Central memory CD8-positive, alpha-beta T cell (primary cell): Measurements from ENCODE around the gene FSIP1.

Experiments used
- ATAC-seq: fragments of 150-1000 bp; cut with Tn5 transposase; replicated peaks from 2 replicates; pipeline ENCODE4 v1.10.0; 2022; ENCODE audit warnings: mild to moderate bottlenecking, moderate FRiP score, moderate number of reproducible peaks; ENCODE audit not compliant: poor library complexity, severe bottlenecking; ENCODE audit errors: extremely low read depth
- DNase-seq, 2 donors: peaks; one replicate each; pipeline ENCODE4 v3.0.0; 2021; ENCODE audit warnings: low spot score in 2 of 2
- H3K27ac Mint-ChIP-seq: one replicate; pipeline ENCODE4 v1.8.0; 2022; ENCODE audit warnings: low read depth, mild to moderate bottlenecking, moderate library complexity, mixed read lengths
- H3K27me3 Mint-ChIP-seq: one replicate; pipeline ENCODE4 v1.8.0; 2022; ENCODE audit warnings: mixed read lengths
- H3K36me3 Mint-ChIP-seq: one replicate; pipeline ENCODE4 v1.8.0; 2022; ENCODE audit warnings: mild to moderate bottlenecking, moderate library complexity, mixed read lengths; ENCODE audit not compliant: insufficient read depth
- H3K4me1 Mint-ChIP-seq: one replicate; pipeline ENCODE4 v1.8.0; 2022; ENCODE audit warnings: mixed read lengths
- H3K4me3 Mint-ChIP-seq: one replicate; pipeline ENCODE4 v1.8.0; 2022; ENCODE audit warnings: mild to moderate bottlenecking, moderate library complexity, mixed read lengths
- H3K9me3 Mint-ChIP-seq: one replicate; pipeline ENCODE4 v1.8.0; 2022; ENCODE audit warnings: mixed read lengths

Gene FSIP1

GRCh38 chr15:39594446-39595337 is 187.9 kb downstream of the FSIP1 start:
- H3K27ac Mint-ChIP-seq = peak overlapping the region; percentile 67

DNA sequence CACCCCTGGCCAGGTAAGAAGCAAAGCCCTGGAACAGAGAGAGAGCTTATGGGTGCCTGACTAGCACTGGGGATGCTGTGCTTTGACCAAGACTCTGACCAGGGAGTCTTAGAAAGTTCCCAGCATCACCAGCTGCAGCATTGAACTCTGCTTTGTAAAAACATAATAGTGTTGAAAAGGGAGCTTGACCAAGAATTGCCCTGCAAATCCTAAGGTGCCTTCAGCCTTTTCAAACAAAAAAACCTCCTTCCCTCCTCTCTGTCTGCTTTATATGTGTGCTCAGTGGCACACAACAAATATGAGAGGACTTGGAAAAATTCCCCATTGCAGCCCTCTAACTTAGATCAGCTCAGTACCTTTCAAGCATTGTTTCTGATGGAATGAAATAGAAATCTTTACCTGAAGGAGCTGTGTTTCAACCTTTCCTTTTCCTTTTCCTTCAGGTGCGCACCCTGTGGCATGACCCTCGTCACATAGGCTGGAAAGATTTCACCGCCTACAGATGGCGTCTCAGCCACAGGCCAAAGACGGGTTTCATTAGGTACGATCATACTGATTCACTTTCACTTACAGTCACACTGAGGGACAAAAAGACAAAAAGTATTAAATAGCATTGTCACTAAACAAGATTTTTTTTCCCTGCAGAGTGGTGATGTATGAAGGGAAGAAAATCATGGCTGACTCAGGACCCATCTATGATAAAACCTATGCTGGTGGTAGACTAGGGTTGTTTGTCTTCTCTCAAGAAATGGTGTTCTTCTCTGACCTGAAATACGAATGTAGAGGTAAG is 188.8 kb downstream of the FSIP1 start:
- H3K27me3 Mint-ChIP-seq = no peaks in the 10 kb centered on the region
- DNase-seq (no peak), ATAC-seq (peak; percentile 40)
- H3K36me3 Mint-ChIP-seq = no peaks in the 10 kb centered on the region
- H3K27ac Mint-ChIP-seq = peak overlapping the region; percentile 67
- H3K4me1 Mint-ChIP-seq = peaks cover 8% of the 10 kb centered on the region
- peak overlapping the region; percentile 5 for H3K4me3 Mint-ChIP-seq
- no peaks in the 10 kb centered on the region for H3K9me3 Mint-ChIP-seq

More at GRCh38 chr15:39594446-39595337, 187.9 kb downstream of the FSIP1 start:
- DNase-seq (no peak), ATAC-seq (no peak)
- H3K4me3 Mint-ChIP-seq = peak overlapping the region; percentile 5
- H3K4me1 Mint-ChIP-seq = peaks cover 8% of the 10 kb centered on the region
- H3K27me3 Mint-ChIP-seq = no peaks in the 10 kb centered on the region
- H3K9me3 Mint-ChIP-seq = no peaks in the 10 kb centered on the region
- no peaks in the 10 kb centered on the region for H3K36me3 Mint-ChIP-seq

DNA sequence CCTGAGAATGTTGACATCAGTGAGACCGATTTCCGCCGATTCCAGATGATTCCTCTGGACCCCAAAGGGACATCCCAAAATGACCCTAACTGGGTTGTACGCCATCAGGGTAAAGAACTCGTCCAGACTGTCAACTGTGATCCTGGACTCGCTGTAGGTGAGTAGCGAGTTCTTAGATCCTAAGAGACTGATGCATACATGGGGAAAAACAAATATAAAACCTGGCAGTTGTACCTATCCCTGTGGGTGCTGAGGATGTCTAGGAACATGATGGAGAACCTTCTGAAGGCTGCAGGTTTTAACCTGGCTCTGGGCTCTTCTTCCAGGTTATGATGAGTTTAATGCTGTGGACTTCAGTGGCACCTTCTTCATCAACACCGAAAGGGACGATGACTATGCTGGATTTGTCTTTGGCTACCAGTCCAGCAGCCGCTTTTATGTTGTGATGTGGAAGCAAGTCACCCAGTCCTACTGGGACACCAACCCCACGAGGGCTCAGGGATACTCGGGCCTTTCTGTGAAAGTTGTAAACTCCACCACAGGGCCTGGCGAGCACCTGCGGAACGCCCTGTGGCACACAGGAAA is 189.5 kb downstream of the FSIP1 start:
- DNase-seq (no peak), ATAC-seq (no peak)
- Mint-ChIP-seq H3K36me3 (no peaks in the 10 kb centered on the region), H3K27me3 (no peaks in the 10 kb centered on the region), H3K4me1 (peaks cover 8% of the 10 kb centered on the region), H3K4me3 (no peak overlapping the region), H3K27ac (no peak overlapping the region), H3K9me3 (no peaks in the 10 kb centered on the region)

DNA sequence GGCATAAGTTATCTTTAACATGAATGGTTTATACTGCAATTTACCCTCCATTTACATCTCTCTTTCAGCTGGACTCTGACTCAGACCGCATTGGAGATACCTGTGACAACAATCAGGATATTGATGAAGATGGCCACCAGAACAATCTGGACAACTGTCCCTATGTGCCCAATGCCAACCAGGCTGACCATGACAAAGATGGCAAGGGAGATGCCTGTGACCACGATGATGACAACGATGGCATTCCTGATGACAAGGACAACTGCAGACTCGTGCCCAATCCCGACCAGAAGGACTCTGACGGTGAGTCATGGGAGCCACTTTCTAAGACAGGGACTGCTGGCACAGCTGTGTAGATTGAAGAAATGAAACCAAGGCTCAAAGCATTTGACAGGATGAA is 190.1 kb downstream of the FSIP1 start:
- DNase-seq (no peak), ATAC-seq (no peak)
- Mint-ChIP-seq H3K4me3 (no peak overlapping the region), H3K9me3 (no peaks in the 10 kb centered on the region), H3K4me1 (peaks cover 8% of the 10 kb centered on the region), H3K36me3 (no peaks in the 10 kb centered on the region), H3K27ac (no peak overlapping the region), H3K27me3 (no peaks in the 10 kb centered on the region)

DNA sequence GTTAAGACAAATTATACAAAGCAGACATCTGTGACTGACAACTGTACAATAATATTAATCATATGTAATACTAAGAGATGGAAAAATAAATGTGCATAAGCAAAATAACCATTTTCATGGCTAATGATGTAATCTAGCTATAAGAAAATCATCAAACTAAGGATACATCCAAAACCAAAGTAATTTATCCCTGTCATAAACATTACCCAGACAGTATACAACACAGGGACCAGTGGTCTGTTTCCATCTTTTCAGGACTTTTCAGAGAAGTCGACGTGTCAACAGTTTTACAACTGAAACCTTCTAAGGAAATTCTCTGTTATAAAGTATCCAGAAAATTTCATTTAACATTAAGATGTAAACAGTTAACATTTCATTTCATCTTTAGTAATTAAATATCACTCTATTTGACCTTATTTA is 190.7 kb downstream of the FSIP1 start:
- no peak for ATAC-seq
- Mint-ChIP-seq H3K9me3 (no peaks in the 10 kb centered on the region), H3K27ac (no peak overlapping the region), H3K4me1 (peaks cover 8% of the 10 kb centered on the region), H3K36me3 (no peaks in the 10 kb centered on the region), H3K4me3 (no peak overlapping the region), H3K27me3 (no peaks in the 10 kb centered on the region)
- no peak for DNase-seq

DNA sequence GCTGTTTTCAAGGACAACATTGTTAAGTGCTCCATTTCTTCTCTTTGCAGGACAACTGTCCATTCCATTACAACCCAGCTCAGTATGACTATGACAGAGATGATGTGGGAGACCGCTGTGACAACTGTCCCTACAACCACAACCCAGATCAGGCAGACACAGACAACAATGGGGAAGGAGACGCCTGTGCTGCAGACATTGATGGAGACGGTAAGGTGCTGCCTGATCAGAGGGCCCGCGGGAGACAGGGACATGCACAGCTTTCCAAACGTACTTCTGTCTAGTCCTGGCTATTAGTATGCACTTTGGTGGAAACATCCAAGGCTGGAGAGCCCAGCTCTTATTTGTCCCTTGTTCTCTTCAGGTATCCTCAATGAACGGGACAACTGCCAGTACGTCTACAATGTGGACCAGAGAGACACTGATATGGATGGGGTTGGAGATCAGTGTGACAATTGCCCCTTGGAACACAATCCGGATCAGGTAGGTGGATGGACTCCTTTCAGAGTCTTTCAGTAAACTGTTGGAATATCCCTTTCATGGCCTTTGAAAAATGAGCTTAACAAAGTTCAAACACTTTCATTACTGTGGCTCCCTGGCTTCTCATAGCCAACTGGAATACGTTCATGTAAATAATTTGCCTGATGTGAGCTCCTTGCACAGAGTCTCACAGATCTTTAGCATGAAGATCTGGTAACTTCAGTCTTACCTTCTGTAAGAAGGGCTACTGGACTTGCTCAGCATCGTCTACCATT is 191.3 kb downstream of the FSIP1 start:
- H3K9me3 Mint-ChIP-seq = no peaks in the 10 kb centered on the region
- H3K36me3 Mint-ChIP-seq = no peaks in the 10 kb centered on the region
- ATAC-seq = no peak
- peaks cover 8% of the 10 kb centered on the region for H3K4me1 Mint-ChIP-seq
- H3K27me3 Mint-ChIP-seq = no peaks in the 10 kb centered on the region
- no peak for DNase-seq
- H3K4me3 Mint-ChIP-seq = no peak overlapping the region
- no peak overlapping the region for H3K27ac Mint-ChIP-seq

- no peak for ATAC-seq
- Mint-ChIP-seq H3K9me3 (no peaks in the 10 kb centered on the region), H3K36me3 (no peaks in the 10 kb centered on the region), H3K4me3 (no peak overlapping the region), H3K27ac (no peak overlapping the region), H3K4me1 (peaks cover 14% of the 10 kb centered on the region), H3K27me3 (no peaks in the 10 kb centered on the region)
- DNase-seq = no peak
Measured at GRCh38 chr15:39589815-39590644, 192.6 kb downstream of the FSIP1 start.

DNA sequence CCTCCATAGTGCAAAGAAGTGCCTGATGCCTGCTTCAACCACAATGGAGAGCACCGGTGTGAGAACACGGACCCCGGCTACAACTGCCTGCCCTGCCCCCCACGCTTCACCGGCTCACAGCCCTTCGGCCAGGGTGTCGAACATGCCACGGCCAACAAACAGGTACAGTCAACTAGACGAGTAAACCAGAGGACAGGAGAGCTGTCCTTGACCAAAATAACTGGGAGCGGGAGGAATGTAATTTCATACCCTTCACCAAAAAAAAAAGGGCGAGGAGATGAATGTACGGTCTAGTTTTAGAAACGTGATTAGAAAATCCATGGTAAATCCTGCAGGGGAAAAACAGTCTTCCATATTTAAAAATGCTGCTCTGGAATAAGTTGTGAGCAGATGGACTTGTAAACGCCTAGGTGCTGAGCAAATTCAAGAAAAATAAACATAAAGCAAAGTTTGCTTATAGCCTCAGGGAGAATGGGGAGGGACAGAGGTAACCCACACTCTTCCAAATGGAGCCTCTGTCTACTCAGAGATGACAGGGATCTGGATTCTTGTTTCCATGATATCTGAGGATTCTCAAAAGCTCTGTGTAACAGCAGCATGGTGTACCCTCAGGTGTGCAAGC is 193.3 kb downstream of the FSIP1 start:
- Mint-ChIP-seq H3K4me1 (peaks cover 18% of the 10 kb centered on the region), H3K4me3 (no peak overlapping the region), H3K9me3 (no peaks in the 10 kb centered on the region), H3K36me3 (no peaks in the 10 kb centered on the region), H3K27ac (no peak overlapping the region), H3K27me3 (no peaks in the 10 kb centered on the region)
- ATAC-seq (no peak), DNase-seq (no peak)

DNA sequence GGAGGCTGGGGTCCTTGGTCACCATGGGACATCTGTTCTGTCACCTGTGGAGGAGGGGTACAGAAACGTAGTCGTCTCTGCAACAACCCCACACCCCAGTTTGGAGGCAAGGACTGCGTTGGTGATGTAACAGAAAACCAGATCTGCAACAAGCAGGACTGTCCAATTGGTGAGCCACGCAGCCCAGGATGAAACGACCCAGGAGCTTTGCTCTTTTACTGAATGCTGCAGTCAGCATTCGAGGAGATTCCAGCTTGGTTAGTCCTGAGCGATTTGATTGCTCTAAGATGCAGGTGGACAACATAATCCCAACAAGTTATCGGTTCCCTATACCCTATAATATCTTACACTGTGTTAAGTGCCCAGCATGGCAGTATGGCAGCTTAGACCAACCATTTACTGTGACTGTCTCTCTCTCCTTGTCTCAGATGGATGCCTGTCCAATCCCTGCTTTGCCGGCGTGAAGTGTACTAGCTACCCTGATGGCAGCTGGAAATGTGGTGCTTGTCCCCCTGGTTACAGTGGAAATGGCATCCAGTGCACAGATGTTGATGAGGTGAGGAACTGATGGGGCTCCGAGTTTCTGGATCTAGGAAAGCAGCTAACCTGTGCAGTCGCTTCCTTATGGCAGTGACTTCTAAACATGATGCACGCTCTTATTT is 194.0 kb downstream of the FSIP1 start:
- H3K9me3 Mint-ChIP-seq = no peaks in the 10 kb centered on the region
- no peak overlapping the region for H3K27ac Mint-ChIP-seq
- no peak overlapping the region for H3K4me3 Mint-ChIP-seq
- peaks cover 11% of the 10 kb centered on the region for H3K4me1 Mint-ChIP-seq
- ATAC-seq (no peak), DNase-seq (no peak)
- H3K36me3 Mint-ChIP-seq = no peaks in the 10 kb centered on the region
- no peaks in the 10 kb centered on the region for H3K27me3 Mint-ChIP-seq

GRCh38 chr15:39587731-39588530 is 194.7 kb downstream of the FSIP1 start:
- no peak overlapping the region for H3K27ac Mint-ChIP-seq
- no peaks in the 10 kb centered on the region for H3K36me3 Mint-ChIP-seq
- DNase-seq (no peak), ATAC-seq (no peak)
- no peak overlapping the region for H3K4me3 Mint-ChIP-seq
- H3K9me3 Mint-ChIP-seq = no peaks in the 10 kb centered on the region
- H3K27me3 Mint-ChIP-seq = no peaks in the 10 kb centered on the region
- peaks cover 11% of the 10 kb centered on the region for H3K4me1 Mint-ChIP-seq
